GM12878 (cell line): Measurements from ENCODE around the gene MAGI1. TPM values are rescaled to one million over a fixed set of nuclear protein-coding genes. Genes with fewer than 3 reads are reported as not detected.

Experiments used
- ATAC-seq: fragments of 200-7000 bp; cut with Tn5 transposase; 3 replicates; pipeline ENCODE4 v1.9.1; 2020; ENCODE audit warnings: mild to moderate bottlenecking, moderate library complexity
- BruUV-seq: library from RNA; stranded (reverse); fragments of 400-500 nt; replicated peaks from 2 replicates; lab custom pipeline; 2021; lab: Mats Ljungman, UMichigan
- CTCF ChIA-PET: fragments of 300-600 bp; sonication (Branson Sonifier 250); formaldehyde crosslinking; extraction: SDS; loops from one replicate; lab custom pipeline; 2021; ENCODE audit warnings: inconsistent platforms; lab: Yijun Ruan, JAX
- POLR2A ChIA-PET: fragments of 350-600 bp; formaldehyde crosslinking; extraction: SDS; loops from one replicate; lab custom pipeline; 2021; ENCODE audit warnings: inconsistent platforms; lab: Charles Lee
- RAD21 ChIA-PET: fragments of 300-600 bp; sonication (Branson Sonifier 250); formaldehyde crosslinking; loops from one replicate; lab custom pipeline; 2023; ENCODE audit warnings: antibody characterized with exemption; ENCODE audit not compliant: unreplicated experiment; lab: Charles Lee
- SMC1A ChIA-PET: fragments of 300-600 bp; sonication (Branson Sonifier 250); formaldehyde crosslinking; loops from one replicate; lab custom pipeline; 2023; ENCODE audit not compliant: unreplicated experiment, uncharacterized antibody; lab: Charles Lee
- DNase-seq: peaks from one replicate; pipeline ENCODE4 v3.0.0-alpha.2; 2011; ENCODE audit warnings: low read depth, low spot score
- FAIRE-seq: peaks from 3 replicates; lab custom pipeline; 2011; peaks lifted over from hg19 to GRCh38; lab: Jason Lieb, UNC
- H2AFZ ChIP-seq: 2 replicates; pipeline ENCODE4 v1.6.0; 2011; ENCODE audit warnings: low read depth, low read length, control low read depth; ENCODE audit not compliant: control insufficient read depth
- H3K27ac ChIP-seq: 2 replicates; pipeline ENCODE4 v1.5.1; 2011; ENCODE audit warnings: control low read depth; ENCODE audit not compliant: control insufficient read depth, insufficient read depth
- H3K27me3 ChIP-seq, 2 experiments: replicated peaks in 1 of 2; 2 replicates each; pipeline versions ENCODE4 v1.6.0 to v1.6.1; 2011; ENCODE audit warnings: low read length in 1 of 2; ENCODE audit not compliant: control insufficient read depth in 2 of 2, insufficient read depth in 2 of 2
- H3K36me3 ChIP-seq, 2 experiments: 2 replicates each; pipeline ENCODE4 v1.5.1; 2011; ENCODE audit warnings: low read length in 1 of 2; ENCODE audit not compliant: control insufficient read depth in 2 of 2, insufficient read depth in 2 of 2
- H3K4me1 ChIP-seq: 2 replicates; pipeline ENCODE4 v1.6.1; 2011; ENCODE audit warnings: mild to moderate bottlenecking, low read length, moderate library complexity, mixed read lengths; ENCODE audit not compliant: control insufficient read depth, insufficient read depth
- H3K4me2 ChIP-seq: 2 replicates; pipeline ENCODE4 v1.6.0; 2011; ENCODE audit warnings: control low read depth; ENCODE audit not compliant: control insufficient read depth, insufficient read depth
- H3K4me3 ChIP-seq: fragments of 200-600 bp; sonication (generic); 2 replicates; pipeline ENCODE4 v1.5.1; 2016
- H3K79me2 ChIP-seq: 2 replicates; pipeline ENCODE4 v1.6.0; 2011; ENCODE audit warnings: low read length; ENCODE audit not compliant: control insufficient read depth, insufficient read depth
- H3K9ac ChIP-seq: 2 replicates; pipeline ENCODE4 v1.8.0; 2011; ENCODE audit warnings: low read length, control low read depth, mixed read lengths; ENCODE audit not compliant: control insufficient read depth, insufficient read depth
- H3K9me3 ChIP-seq: replicated peaks from 3 replicates; pipeline ENCODE4 v1.5.1; 2011; ENCODE audit warnings: mild to moderate bottlenecking, low read length; ENCODE audit not compliant: control insufficient read depth, insufficient read depth
- H4K20me1 ChIP-seq: 2 replicates; pipeline ENCODE4 v1.6.0; 2011; ENCODE audit not compliant: control insufficient read depth, insufficient read depth
- CREM ChIP-seq: IDR thresholded peaks from 2 replicates; pipeline ENCODE4 v1.6.1; 2014; ENCODE audit warnings: antibody characterized with exemption, low read depth
- EZH2 ChIP-seq: IDR thresholded peaks from 2 replicates; pipeline ENCODE4 v1.6.1; 2012; ENCODE audit warnings: low read depth, mild to moderate bottlenecking, control low read depth, inconsistent platforms, low read length, borderline replicate concordance; ENCODE audit not compliant: control insufficient read depth
- FOXM1 ChIP-seq: IDR thresholded peaks from 2 replicates; pipeline ENCODE4 v1.6.1; 2012; ENCODE audit warnings: low read depth, mild to moderate bottlenecking, inconsistent platforms, low read length, moderate library complexity
- RBBP5 ChIP-seq: fragments of 200-600 bp; sonication (generic); conservative IDR thresholded peaks from 2 replicates; pipeline ENCODE4 v1.6.1; 2016
- SIX5 ChIP-seq: IDR thresholded peaks from 2 replicates; pipeline ENCODE4 v1.6.1; 2011; ENCODE audit warnings: mild to moderate bottlenecking, low read depth, low read length, moderate library complexity; ENCODE audit not compliant: severe bottlenecking
- WGBS: methylation state at CpG from one replicate; pipeline ENCODE4 v1.1.6; 2016; ENCODE audit warnings: low lambda C conversion rate; ENCODE audit not compliant: insufficient replicate concordance, insufficient coverage; ENCODE audit errors: missing lambda C conversion rate; 5-methylcytosine and 5-hydroxymethylcytosine counted together
- in situ Hi-C: fragments of 300-500 bp; cut with MboI; formaldehyde crosslinking; loops from 9 replicates; pipeline ENCODE4 v1.14.3; 2018; ENCODE audit warnings: mixed read lengths
- intact Hi-C: fragments of 100-400 bp; cut with micrococcal nuclease; formaldehyde crosslinking; loops from one replicate; pipeline ENCODE4 v1.14.2; 2022; ENCODE audit not compliant: unreplicated experiment
- polyA plus RNA-seq, 11 experiments: library from polyadenylated mRNA; depleted of rRNA in 4 of 11; unstranded in 6 of 11; stranded (reverse) in 5 of 11; fragments of >200 nt; fragmentation: Nextera tagmentation in 4 of 11; fragmentation: Illumina TruSeq in 1 of 11; extraction: Ambion mirVana in 4 of 11; extraction: Trizol in 1 of 11; gene quantifications; 1 replicate in 1 of 11; 2 replicates in 10 of 11; pipeline versions ENCODE4 v1.2.1 to v1.2.3, GENCODE V29; 2011 to 2016; ENCODE audit warnings: inconsistent platforms in 2 of 11, missing spikeins in 2 of 11, low read depth in 1 of 11
- total RNA-seq, 4 experiments: library from RNA; depleted of rRNA in 3 of 4; stranded (reverse); fragments of >200 nt in 3 of 4; fragmentation: Illumina TruSeq in 1 of 4; extraction: Trizol in 1 of 4; gene quantifications; 2 replicates each; pipeline versions ENCODE4 v1.2.1 to v1.2.3, GENCODE V29; 2013 to 2021
- TF ChIP-seq, protein P1 (sequence below): fragments of 450-650 bp; IDR thresholded peaks from 2 replicates; pipeline ENCODE4 v1.6.1; 2016; ENCODE audit warnings: mild to moderate bottlenecking, moderate library complexity, borderline replicate concordance
- TF ChIP-seq, protein P2 (sequence below): IDR thresholded peaks from 2 replicates; pipeline ENCODE4 v1.6.1; 2012; ENCODE audit warnings: low read depth, low read length, improper control_type of control experiment

Gene MAGI1
- total and polyA plus RNA-seq, 10 of the 15 experiments (the other 5 are each of a cell fraction or from before 2014, with no cell fraction given): 0.02 to 3.3 (median 0.29) TPM; not detected in 1

DNA sequence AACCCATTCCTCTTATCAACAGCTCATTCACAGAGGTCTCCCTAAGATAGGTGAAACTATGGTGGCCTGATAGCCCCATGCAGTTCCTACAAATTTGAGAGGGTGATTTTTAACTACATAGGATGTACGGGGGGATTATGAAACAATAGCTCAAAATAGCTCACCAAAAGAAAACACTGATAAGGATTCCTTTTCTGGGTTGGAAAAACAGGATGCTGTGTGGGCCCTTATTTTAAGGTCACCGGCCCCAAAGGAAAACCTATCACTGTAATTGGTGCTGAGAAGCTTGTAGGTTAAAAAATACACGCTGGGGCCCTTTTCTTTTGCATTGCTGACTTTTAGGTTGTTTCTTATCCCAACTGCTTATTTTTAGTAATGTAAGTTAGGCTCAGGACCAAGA is 627.4 kb downstream of the MAGI1 start:
- intact Hi-C loops: no loop called here
- CTCF ChIA-PET: interaction anchor here (0.7 kb wide), 1 partner anchor 49 kb away, joined by 3 read pairs; no protein-coding TSS in a partner anchor
- no peaks in the 10 kb centered on the region for H3K4me1 ChIP-seq
- H3K79me2 ChIP-seq: no peaks in the 10 kb centered on the region
- H3K4me2 ChIP-seq: no peak overlapping the region
- no peak for DNase-seq
- BruUV-seq: no TSS peak
- no peak for TF ChIP-seq FOXM1
- TF ChIP-seq, all 136 proteins: peak for 0
- H3K27me3 ChIP-seq: no peaks in the 10 kb centered on the region
- H4K20me1 ChIP-seq: no peaks in the 10 kb centered on the region
- no peak overlapping the region for H2AFZ ChIP-seq
- H3K9me3 ChIP-seq: no peaks in the 10 kb centered on the region
- WGBS: 30% methylated on average over 3 of the region's 3 CpGs
- RAD21 ChIA-PET: no interaction called here
- in situ Hi-C loops: no loop called here
- no peak overlapping the region for H3K9ac ChIP-seq
- H3K36me3 ChIP-seq: no peaks in the 10 kb centered on the region
- H3K4me3 ChIP-seq: no peak overlapping the region
- POLR2A ChIA-PET: no interaction called here
- no peak for ATAC-seq
- SMC1A ChIA-PET: no interaction called here
- FAIRE-seq: no peak
- H3K27ac ChIP-seq: no peak overlapping the region

DNA sequence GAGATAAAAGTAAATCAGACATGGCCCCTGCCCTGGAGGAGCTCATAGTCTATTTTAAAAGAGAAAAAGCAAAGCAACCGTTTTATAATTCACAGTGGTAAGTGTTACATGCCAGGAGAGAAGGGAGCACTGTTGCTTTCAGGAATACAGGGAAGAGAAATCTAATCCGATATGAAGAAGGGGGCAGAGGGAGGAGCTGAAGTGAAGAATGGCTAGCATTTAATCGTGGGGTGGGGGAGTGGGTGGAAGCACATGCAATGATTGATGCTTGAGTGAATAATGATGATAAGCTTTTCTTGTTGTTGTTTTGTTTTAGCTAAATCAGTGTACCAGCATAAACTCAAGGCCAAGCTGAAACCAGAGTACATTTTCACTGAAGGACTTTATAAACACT is 629.5 kb downstream of the MAGI1 start:
- in situ Hi-C loops (no loop called here), intact Hi-C loops (no loop called here)
- Histone ChIP-seq H3K9ac (no peak overlapping the region), H3K36me3 (no peaks in the 10 kb centered on the region), H3K4me3 (no peak overlapping the region), H2AFZ (no peak overlapping the region), H4K20me1 (no peaks in the 10 kb centered on the region), H3K4me1 (no peaks in the 10 kb centered on the region), H3K27me3 (no peaks in the 10 kb centered on the region), H3K79me2 (no peaks in the 10 kb centered on the region), H3K4me2 (no peak overlapping the region), H3K9me3 (no peaks in the 10 kb centered on the region), H3K27ac (no peak overlapping the region)
- WGBS: 27% methylated on average over 3 of the region's 3 CpGs
- ChIA-PET SMC1A (no interaction called here), CTCF (no interaction called here), RAD21 (no interaction called here), POLR2A (no interaction called here)
- ATAC-seq: no peak
- no TSS peak for BruUV-seq
- DNase-seq: no peak
- FAIRE-seq: no peak
- no peak for TF ChIP-seq SIX5
- TF ChIP-seq, protein P1, sequence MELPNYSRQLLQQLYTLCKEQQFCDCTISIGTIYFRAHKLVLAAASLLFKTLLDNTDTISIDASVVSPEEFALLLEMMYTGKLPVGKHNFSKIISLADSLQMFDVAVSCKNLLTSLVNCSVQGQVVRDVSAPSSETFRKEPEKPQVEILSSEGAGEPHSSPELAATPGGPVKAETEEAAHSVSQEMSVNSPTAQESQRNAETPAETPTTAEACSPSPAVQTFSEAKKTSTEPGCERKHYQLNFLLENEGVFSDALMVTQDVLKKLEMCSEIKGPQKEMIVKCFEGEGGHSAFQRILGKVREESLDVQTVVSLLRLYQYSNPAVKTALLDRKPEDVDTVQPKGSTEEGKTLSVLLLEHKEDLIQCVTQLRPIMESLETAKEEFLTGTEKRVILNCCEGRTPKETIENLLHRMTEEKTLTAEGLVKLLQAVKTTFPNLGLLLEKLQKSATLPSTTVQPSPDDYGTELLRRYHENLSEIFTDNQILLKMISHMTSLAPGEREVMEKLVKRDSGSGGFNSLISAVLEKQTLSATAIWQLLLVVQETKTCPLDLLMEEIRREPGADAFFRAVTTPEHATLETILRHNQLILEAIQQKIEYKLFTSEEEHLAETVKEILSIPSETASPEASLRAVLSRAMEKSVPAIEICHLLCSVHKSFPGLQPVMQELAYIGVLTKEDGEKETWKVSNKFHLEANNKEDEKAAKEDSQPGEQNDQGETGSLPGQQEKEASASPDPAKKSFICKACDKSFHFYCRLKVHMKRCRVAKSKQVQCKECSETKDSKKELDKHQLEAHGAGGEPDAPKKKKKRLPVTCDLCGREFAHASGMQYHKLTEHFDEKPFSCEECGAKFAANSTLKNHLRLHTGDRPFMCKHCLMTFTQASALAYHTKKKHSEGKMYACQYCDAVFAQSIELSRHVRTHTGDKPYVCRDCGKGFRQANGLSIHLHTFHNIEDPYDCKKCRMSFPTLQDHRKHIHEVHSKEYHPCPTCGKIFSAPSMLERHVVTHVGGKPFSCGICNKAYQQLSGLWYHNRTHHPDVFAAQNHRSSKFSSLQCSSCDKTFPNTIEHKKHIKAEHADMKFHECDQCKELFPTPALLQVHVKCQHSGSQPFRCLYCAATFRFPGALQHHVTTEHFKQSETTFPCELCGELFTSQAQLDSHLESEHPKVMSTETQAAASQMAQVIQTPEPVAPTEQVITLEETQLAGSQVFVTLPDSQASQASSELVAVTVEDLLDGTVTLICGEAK: no peak
- no peak for TF ChIP-seq RBBP5
- no peak for TF ChIP-seq EZH2
- TF ChIP-seq, protein P2, sequence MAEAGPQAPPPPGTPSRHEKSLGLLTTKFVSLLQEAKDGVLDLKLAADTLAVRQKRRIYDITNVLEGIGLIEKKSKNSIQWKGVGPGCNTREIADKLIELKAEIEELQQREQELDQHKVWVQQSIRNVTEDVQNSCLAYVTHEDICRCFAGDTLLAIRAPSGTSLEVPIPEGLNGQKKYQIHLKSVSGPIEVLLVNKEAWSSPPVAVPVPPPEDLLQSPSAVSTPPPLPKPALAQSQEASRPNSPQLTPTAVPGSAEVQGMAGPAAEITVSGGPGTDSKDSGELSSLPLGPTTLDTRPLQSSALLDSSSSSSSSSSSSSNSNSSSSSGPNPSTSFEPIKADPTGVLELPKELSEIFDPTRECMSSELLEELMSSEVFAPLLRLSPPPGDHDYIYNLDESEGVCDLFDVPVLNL: no peak
- TF ChIP-seq CREM: no peak
